Tibial nerve (tissue), 3 donors: Measurements from ENCODE around the gene TAC1.

Experiments
- CTCF ChIP-seq, 5 experiments: fragments of 200-600 bp in 3 of 5; fragments of 450-650 bp in 2 of 5; sonication (generic) in 3 of 5; IDR thresholded peaks; one replicate each; pipeline ENCODE4 v1.5.1; 2016 to 2019; ENCODE audit warnings: antibody characterized with exemption in 5 of 5, mild to moderate bottlenecking in 3 of 5, moderate library complexity in 2 of 5
- POLR2A ChIP-seq, 2 donors: fragments of 450-650 bp; IDR thresholded peaks; one replicate each; pipeline ENCODE4 v1.6.1; 2017; ENCODE audit warnings: antibody characterized with exemption in 2 of 2, mild to moderate bottlenecking in 2 of 2, moderate library complexity in 2 of 2

DNA sequence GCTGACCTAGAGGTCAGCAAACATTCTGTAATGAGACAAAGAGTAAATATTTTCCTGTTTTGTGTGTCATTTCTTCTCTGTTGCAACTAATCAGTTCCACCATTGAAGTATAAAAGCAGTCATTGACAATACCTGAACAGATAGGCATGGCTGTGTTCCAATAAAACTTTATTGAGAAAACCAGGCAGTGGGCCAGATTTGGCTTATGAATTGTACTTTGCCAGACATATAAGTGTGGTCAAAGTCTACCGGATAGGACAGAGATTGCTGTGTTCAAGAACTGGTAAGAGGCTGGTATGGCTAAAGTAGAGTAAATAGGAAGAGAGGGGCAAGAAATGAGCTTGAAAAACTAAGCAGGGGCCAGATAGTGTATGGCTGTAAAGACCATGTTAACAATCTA lies 38.3 kb upstream of the TAC1 start:
- no peak for TF ChIP-seq CTCF (IDR thresholded peaks at IDR 0.05)
- no peak for TF ChIP-seq POLR2A (IDR thresholded peaks at IDR 0.05)
